COLO829 (cell line): ENCODE data around the gene RALGPS1.

ENCODE experiments used
- DNase-seq: peaks from one replicate; pipeline ENCODE4 v3.0.0; 2012; ENCODE audit warnings: low spot score

The RALGPS1 gene

GRCh38 chr9:127174386-127175318 lies 260.1 kb downstream of the RALGPS1 start:
- DNase-seq = no peak

- no peak for DNase-seq
Observed at GRCh38 chr9:127175319-127175715, 260.7 kb downstream of the RALGPS1 start.

DNA sequence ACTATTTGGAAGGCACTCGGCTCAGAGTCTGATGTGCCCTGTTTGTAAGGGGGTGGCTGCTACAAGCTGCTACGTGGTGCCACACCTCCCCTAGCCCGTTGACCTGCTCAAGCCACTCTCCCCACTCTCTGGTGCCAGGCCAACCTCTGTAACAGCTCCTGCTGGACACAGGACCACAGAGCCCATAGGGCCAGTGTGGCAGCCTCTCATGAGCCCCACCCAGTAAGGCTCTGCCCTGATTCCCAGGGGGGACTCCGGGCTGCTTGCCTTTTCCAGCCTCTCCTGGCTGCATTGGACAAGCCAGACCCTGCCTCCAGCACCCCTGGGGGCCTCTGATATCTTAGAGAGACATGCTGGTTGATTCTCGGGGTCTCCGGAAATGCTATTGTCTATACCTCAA lies 261.2 kb downstream of the RALGPS1 start:
- no peak for DNase-seq

DNA sequence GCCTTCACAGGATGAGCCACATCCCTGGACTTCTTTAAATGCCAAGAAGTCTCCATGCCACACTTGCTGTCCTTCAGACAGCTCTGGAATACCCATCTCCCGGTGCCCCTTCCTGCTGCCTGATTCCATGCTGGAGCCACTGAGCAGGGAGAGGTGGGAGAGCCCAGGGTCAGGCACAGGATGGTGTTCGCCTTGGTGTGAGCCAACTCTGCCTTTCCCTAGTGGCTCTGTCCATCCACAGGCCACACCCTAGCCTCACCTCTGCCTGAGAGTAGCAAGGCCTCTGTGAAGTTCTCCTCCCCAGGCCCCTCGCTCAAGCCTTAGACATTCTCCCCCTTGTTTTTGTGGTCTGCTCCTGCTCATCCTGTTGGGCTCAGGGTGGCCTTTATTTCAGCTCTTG lies 262.0 kb downstream of the RALGPS1 start:
- DNase-seq = no peak

- no peak for DNase-seq
Observed at GRCh38 chr9:127177231-127177630, 262.6 kb downstream of the RALGPS1 start.

DNA sequence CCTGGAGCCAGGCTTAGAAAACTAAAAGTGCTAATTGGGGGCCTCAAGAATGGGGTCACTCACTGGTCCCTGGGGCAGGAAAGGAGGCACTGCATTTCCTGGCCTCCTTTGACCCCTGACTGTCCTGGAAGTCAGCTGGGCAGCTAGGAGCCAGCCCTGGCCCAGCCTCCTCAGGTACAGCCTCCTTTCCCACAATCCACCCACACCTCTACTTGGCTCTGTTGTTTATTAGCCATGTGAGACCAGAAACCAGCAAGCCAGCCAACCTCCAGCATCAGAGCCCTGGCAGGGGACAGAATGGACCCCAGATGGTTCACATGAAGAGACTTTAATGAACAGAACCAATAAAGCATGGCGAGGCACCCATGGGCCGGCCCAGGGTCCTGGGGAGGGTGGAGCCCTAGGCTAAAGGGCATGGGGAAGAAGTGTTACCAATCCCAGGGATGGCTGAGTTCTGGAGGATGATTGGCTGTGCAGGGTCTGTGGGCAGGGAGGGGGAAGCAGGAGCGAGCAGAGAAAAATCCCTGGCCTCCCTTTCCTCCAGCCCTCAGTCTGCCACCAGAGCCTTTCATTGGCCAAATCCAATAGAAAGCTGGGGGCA lies 263.2 kb downstream of the RALGPS1 start:
- DNase-seq = no peak

- no peak for DNase-seq
Observed at GRCh38 chr9:127178686-127179632, 264.4 kb downstream of the RALGPS1 start.

DNA sequence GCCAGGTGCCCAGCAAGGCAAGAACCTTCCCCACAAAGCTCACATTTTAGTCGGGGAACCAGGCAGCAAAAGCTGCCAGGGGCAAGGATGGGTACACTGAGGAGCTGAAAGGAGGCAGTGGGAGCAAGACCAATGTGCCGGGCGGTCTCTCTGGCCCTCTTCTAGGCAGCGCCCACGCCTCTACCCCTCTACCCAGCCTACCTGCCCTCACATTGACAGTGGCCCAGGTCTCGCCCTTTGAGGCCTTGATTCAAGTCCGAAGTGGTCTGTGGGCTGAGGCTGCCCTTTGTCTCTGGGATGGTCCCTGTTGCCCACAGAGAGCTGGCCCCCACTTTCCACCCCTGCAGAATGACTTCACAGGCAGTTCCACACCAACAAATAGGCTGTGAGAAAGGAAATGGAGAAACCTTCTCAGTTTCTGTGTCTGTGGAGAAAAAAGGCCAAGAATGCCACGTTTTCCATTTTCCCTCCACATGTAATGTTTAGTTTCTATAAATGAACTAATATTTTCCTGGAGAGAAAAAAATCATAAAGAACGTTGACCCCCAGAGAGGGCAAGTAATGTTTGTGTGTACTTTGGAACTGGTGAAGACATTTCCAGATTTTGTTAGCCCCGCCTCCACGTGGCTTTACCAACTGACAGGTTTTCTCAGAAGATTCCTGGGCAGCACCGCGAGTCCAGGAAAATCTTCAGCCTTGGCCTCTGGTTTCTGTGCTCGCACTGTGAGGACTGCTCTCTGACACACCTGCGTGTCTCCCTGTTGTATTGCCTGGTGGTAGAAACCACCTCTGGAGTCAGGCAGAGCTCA lies 265.3 kb downstream of the RALGPS1 start:
- no peak for DNase-seq

DNA sequence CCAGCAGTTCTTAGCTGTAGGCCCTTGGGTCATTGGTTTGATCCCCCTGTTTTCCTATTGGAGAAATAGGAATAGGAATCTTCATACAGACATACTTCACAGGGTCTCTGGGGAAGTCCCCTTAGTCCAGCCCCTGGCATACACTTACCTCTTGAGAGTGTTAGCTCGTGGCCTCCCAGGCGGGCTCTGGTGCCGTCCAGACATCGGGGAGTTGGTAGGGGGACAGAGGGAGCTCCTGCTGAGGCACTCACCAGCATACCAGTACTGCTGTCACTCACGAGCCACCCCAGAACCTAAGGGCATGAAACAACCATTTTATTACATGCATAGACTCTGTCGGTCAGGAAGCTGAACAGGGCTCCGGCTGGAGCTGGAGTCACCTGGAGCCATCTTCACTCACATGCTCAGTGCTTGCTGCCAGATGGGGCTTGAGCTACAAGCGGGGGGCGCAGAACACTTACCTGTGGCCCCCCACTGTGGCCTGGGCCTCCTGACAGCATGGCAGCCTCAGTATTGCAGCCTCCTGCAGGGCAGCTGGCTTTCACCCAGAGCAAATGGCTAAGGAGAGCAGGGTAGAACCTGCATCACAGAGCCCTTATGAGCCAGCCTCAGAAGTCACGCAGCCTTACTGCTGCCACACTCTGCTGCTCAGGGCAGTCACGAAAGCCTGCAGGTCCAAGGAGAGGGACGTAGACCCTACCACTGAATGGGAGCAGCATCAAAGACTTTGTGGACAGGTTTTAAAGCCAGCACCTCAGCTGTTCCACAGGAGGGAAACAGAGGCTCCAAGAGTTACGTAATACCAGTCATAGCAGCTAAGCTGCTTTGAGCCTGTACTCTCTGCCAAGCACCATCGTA lies 266.1 kb downstream of the RALGPS1 start:
- no peak for DNase-seq

GRCh38 chr9:127181315-127181580 lies 266.7 kb downstream of the RALGPS1 start:
- no peak for DNase-seq

DNA sequence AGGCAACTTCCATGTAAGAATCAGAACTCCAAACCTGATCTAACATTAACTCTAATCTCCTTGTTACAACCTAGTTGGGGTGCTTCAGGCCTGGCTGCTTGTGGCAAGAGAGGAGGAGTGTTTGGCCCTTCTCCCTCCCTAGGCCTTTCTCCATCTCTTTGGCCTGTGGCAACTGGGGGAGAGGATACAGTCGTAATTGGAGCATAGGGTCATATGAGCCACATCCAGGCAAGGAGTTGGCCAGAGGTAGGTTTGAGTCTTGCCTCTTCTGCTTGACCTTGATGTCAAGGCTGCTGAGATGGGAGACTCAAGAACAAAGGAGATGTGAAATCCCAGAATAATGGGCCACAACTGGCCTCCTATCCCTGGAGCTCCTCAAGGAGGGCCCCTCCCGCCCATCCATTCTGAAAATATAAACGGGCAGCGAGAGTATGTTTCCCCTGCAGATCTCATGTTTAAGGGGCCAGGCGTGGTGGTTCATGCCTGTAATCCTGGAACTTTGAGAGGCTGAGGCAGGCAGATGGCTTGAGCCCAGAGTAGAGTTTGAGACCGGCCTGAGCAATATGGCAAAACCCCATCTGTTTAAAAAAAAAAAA lies 267.1 kb downstream of the RALGPS1 start:
- DNase-seq = no peak

- no peak for DNase-seq
Observed at GRCh38 chr9:127182901-127183746, 268.5 kb downstream of the RALGPS1 start.

- no peak for DNase-seq
Observed at GRCh38 chr9:127183814-127184582, 269.4 kb downstream of the RALGPS1 start.

DNA sequence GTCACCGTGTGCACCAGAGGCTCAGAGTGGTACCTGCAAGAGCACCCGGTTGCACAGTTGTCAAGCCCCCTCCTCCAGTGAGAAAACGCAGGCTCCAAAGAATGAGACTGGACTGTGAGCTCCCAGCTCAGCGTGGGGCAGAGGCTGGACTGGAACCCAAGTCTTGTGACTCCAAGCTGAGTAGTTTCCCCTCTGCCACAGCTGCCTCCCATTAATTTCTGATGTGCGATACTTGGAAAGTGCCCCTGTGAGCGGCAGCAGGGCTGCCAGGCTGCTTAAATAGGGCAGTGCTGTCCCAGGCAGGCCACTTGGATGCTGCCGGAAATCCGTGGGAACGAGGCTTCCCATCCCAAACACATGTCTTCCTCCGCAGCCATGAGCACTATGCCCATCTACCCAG lies 270.1 kb downstream of the RALGPS1 start:
- no peak for DNase-seq

GRCh38 chr9:127185181-127185580 lies 270.6 kb downstream of the RALGPS1 start:
- DNase-seq = no peak

DNA sequence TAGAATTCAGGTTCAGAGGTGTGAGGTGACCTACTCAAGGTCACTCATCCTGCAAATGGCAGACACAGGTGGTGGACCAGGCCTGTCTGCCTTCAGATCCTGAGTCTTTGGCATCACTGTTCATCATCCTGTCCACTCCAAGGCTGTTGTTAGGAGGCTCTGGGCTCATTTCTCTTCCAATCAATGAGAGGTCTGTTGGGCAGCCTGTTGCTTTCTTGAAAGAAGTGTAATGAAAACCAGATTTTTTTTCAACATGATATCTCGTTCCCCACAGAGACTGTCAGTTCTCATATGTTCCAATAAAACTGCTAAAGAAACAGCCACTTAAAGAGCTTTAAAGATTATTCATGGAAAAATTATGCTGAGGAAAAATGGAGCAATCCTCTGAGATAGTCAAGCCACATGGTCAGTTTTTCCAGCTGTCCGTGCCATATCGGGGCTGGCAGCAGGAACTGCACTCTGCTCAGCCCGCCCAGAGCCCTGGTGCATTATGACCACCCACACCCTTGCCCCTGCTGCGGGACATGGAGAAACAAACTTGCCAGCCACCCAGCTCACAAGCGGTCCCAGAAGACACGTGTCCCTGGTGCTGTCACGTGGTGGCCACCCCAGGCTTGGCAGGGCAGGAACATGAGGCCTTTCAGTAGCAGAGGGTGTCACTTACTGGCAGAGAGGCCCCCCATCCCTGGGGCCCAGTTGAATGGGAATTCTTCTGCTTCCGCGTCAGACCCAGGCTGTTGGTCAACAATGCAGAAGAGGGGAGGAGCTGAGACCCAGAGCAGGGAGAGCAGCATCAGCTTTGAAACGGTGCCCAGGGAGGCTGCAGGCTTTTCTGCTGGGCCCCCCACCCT lies 271.6 kb downstream of the RALGPS1 start:
- DNase-seq = no peak

GRCh38 chr9:127186806-127187205 lies 272.2 kb downstream of the RALGPS1 start:
- DNase-seq = no peak
